HEK293T (cell line): ENCODE measurements around the gene PLA2G7.

Experiments used
- CTCF ChIA-PET: fragments of 350-600 bp; formaldehyde crosslinking; extraction: SDS; loops from one replicate; lab custom pipeline; 2021; ENCODE audit warnings: antibody characterized with exemption, inconsistent platforms; lab: Yijun Ruan, JAX
- POLR2A ChIA-PET: fragments of 350-600 bp; formaldehyde crosslinking; extraction: SDS; loops from one replicate; lab custom pipeline; 2020; ENCODE audit warnings: antibody characterized with exemption, inconsistent platforms; lab: Yijun Ruan, JAX
- DNase-seq: peaks from one replicate; pipeline ENCODE4 v3.0.0; 2012; ENCODE audit warnings: mixed read lengths; ENCODE audit errors: extremely low spot score
- ARNT ChIP-seq: fragments of 450-650 bp; IDR thresholded peaks from 2 replicates; pipeline ENCODE4 v1.6.1; 2017; ENCODE audit warnings: mild to moderate bottlenecking
- BHLHE40 ChIP-seq: fragments of 450-650 bp; IDR thresholded peaks from 2 replicates; pipeline ENCODE4 v1.6.1; 2016; ENCODE audit warnings: mild to moderate bottlenecking, moderate library complexity, borderline replicate concordance
- CTBP1 ChIP-seq: fragments of 450-650 bp; IDR thresholded peaks from 2 replicates; pipeline ENCODE4 v1.6.1; 2016; ENCODE audit warnings: borderline replicate concordance
- ELF4 ChIP-seq: fragments of 450-650 bp; IDR thresholded peaks from 2 replicates; pipeline ENCODE4 v1.6.1; 2017; ENCODE audit warnings: antibody characterized with exemption
- FOXA1 ChIP-seq: fragments of 450-650 bp; IDR thresholded peaks from 2 replicates; pipeline ENCODE4 v1.6.1; 2016; ENCODE audit warnings: mild to moderate bottlenecking
- FOXK2 ChIP-seq: fragments of 450-650 bp; IDR thresholded peaks from 2 replicates; pipeline ENCODE4 v1.6.1; 2016; ENCODE audit warnings: mild to moderate bottlenecking
- FOXM1 ChIP-seq: fragments of 450-650 bp; IDR thresholded peaks from 2 replicates; pipeline ENCODE4 v1.6.1; 2017; ENCODE audit warnings: mild to moderate bottlenecking, borderline replicate concordance
- HDGF ChIP-seq: fragments of 450-650 bp; IDR thresholded peaks from 2 replicates; pipeline ENCODE4 v1.6.1; 2017; ENCODE audit warnings: antibody characterized with exemption, borderline replicate concordance
- L3MBTL2 ChIP-seq: fragments of 450-650 bp; conservative IDR thresholded peaks from 2 replicates; pipeline ENCODE4 v1.6.1; 2016; ENCODE audit warnings: mild to moderate bottlenecking
- LEF1 ChIP-seq: fragments of 450-650 bp; IDR thresholded peaks from 2 replicates; pipeline ENCODE4 v1.6.1; 2017; ENCODE audit warnings: mild to moderate bottlenecking, borderline replicate concordance
- NFRKB ChIP-seq: fragments of 450-650 bp; IDR thresholded peaks from 2 replicates; pipeline ENCODE4 v1.6.1; 2016; ENCODE audit warnings: mild to moderate bottlenecking, moderate library complexity
- SP1 ChIP-seq: fragments of 450-650 bp; IDR thresholded peaks from 2 replicates; pipeline ENCODE4 v1.6.1; 2017
- SUZ12 ChIP-seq: fragments of 450-650 bp; IDR thresholded peaks from 2 replicates; pipeline ENCODE4 v1.6.1; 2016; ENCODE audit warnings: mild to moderate bottlenecking
- TARDBP ChIP-seq: fragments of 450-650 bp; IDR thresholded peaks from 2 replicates; pipeline ENCODE4 v1.6.1; 2016
- ZNF384 ChIP-seq: fragments of 450-650 bp; IDR thresholded peaks from 2 replicates; pipeline ENCODE4 v1.6.1; 2016
- TF ChIP-seq, protein P1 (sequence below): fragments of 450-650 bp; IDR thresholded peaks from 2 replicates; pipeline ENCODE4 v1.6.1; 2016

PLA2G7 gene

DNA sequence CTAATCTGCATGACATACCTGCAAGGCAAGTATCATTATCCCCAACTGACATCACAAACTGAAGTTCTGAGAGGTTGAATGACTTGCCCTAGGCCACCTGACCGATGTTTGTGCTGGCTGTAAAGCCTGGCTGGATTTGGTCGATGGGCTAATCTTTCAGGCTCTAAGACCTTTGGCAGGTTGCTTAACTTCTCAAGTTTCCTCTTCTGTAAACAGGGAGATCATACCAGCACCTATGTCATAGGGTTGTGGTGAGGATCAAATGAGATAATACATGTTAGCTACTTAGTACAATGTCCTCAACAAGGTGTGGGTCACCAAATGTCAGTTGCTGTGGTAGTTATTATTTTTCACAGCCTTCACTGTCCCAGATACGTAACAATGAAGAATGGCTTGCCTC lies 25.8 kb upstream of the PLA2G7 start:
- TF ChIP-seq SP1 (no peak), ZNF384 (no peak), SUZ12 (no peak), BHLHE40 (no peak), HDGF (no peak), TARDBP (no peak), FOXM1 (no peak), ARNT (no peak), FOXA1 (no peak), LEF1 (no peak), ELF4 (no peak), NFRKB (no peak), FOXK2 (no peak), L3MBTL2 (no peak), CTBP1 (no peak)
- TF ChIP-seq, protein P1, sequence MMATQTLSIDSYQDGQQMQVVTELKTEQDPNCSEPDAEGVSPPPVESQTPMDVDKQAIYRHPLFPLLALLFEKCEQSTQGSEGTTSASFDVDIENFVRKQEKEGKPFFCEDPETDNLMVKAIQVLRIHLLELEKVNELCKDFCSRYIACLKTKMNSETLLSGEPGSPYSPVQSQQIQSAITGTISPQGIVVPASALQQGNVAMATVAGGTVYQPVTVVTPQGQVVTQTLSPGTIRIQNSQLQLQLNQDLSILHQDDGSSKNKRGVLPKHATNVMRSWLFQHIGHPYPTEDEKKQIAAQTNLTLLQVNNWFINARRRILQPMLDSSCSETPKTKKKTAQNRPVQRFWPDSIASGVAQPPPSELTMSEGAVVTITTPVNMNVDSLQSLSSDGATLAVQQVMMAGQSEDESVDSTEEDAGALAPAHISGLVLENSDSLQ = no peak
- ChIA-PET CTCF (no interaction called here), POLR2A (no interaction called here)
- no peak for DNase-seq

DNA sequence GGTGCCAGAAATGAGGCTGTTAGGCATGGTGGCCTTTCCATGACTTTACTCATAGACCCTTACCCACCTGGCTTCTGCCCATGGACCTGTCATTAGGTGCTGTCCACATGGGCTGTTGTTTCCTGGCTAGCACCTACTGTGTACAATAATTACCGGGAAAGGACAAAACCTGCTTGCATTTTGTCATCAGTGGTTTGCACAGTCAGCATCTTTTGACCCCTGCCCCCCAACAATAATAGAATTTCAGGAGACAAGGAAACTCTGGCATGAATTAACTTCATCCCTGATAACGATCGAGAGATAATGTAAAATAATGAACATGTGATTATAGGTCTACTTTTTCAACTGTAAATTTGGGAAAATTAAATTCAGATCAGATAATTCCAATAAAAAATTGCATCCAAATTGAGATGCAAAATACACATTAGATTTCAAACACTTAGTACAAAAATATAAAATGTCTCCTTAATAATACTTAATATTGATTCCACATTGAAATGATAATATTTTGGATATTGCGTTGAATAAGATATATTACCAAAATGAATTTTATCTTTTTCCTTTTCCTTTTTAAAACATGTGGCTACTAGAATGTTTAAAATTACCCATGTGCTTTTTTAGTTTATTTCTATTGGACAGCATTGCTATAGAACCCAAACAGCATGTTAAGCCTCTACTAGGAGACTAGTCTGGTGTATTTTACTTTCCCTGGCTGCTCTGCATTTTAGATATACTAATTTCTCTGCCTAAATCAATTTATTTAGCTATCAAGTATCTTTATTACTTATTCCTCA lies 24.0 kb upstream of the PLA2G7 start:
- ChIA-PET POLR2A (no interaction called here), CTCF (no interaction called here)

DNA sequence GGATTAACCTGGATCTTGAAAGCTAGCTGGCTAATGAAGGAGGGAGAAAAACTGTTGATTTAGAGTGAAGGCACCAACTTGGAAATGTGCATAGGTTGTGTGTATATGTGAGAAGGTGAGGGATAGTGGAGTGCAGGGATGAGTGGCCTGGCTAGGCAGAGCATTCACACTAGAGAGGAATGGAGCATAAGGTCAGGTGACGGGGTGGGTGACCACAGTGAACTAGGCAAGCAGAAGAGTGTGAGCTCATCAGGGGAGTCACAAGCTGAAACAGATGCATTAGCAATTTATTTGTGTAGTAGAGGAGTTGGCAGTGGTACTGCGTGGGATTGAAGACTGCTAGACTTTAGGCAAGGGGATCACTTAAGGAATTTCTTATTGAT lies 22.0 kb upstream of the PLA2G7 start:
- CTCF ChIA-PET = no interaction called here
- DNase-seq = no peak
- POLR2A ChIA-PET = interaction anchor here (1.1 kb wide), 1 partner anchor 24 kb away, joined by 4 read pairs; no protein-coding TSS in a partner anchor
- TF ChIP-seq ARNT = no peak

More for the DNA sequence above, 24.0 kb upstream of the PLA2G7 start:
- TF ChIP-seq LEF1 = no peak
- TF ChIP-seq SUZ12 = no peak
- TF ChIP-seq TARDBP = no peak
- no peak for TF ChIP-seq BHLHE40
- no peak for TF ChIP-seq NFRKB
- no peak for TF ChIP-seq FOXK2
- TF ChIP-seq FOXA1 = no peak
- TF ChIP-seq ZNF384 = no peak
- no peak for TF ChIP-seq CTBP1
- no peak for TF ChIP-seq HDGF
- no peak for TF ChIP-seq SP1
- TF ChIP-seq FOXM1 = no peak
- no peak for TF ChIP-seq ARNT
- no peak for TF ChIP-seq ELF4
- TF ChIP-seq, protein P1 = no peak
- no peak for DNase-seq

DNA sequence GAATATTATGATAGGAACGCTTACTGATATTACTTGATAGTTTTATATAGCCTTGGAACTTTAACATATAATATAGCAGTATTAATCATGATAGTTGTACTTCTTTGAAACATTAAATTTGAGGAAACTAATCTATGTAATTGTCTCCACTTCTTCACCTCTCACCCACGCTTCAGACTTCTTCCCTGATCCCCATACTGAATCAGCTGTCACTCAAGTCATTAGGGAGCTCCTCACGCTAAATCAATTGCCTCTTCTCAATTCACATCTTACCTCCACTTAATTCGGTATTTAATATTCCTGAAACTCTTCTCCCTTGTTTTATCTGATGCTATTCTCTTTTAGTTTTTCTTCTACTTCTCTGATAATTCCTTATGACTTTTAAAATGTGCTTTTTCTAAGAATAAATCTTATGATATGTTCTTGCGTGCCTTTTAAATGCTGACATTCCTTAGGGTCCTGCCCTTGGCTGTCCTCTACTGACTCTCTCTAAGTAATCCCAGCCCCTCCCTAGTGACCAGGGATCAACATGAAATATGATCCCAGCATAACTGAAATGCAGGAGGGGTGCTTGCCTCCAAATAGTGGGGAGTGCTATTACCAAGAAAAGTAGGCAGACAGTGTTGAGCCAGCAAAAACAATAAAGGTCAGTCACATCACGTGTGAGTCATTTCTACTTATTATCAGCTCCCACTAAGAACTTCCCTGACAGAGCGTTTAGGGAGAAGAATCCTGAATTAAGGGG lies 21.5 kb upstream of the PLA2G7 start:
- DNase-seq = no peak
- CTCF ChIA-PET = interaction anchor here (0.7 kb wide), 1 partner anchor 19 kb away, joined by 3 read pairs; no protein-coding TSS in a partner anchor
- POLR2A ChIA-PET = interaction anchor here (1.1 kb wide), 1 partner anchor 23 kb away, joined by 4 read pairs; no protein-coding TSS in a partner anchor
- TF ChIP-seq SUZ12 = no peak
- TF ChIP-seq, protein P1 = peak; percentile 89

DNA sequence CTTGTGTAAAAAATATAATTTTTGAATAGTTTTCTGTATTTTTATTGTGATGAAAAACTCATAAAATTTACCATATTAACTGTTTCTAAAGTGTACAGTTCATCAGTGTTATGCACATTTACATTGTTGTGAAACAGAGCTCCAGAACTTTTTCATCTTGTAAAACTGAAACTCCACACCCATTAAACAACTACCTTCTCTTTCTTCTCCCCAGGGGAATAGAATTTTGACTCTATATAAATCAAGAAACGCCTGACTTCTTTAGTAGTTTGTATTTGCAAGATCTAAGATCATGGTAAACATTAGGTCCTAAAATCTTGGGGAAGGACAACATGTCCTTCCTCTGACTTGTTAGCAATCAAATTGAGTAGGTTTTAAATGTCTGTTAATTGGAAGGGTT lies 20.7 kb upstream of the PLA2G7 start:
- POLR2A ChIA-PET = no interaction called here
- CTCF ChIA-PET = interaction anchor here (0.7 kb wide), 1 partner anchor 19 kb away, joined by 3 read pairs; no protein-coding TSS in a partner anchor
- TF ChIP-seq NFRKB = no peak
- TF ChIP-seq ARNT = no peak
- no peak for TF ChIP-seq ELF4
- TF ChIP-seq, protein P1 = peak; percentile 57
- no peak for TF ChIP-seq CTBP1

More for the DNA sequence above, 20.7 kb upstream of the PLA2G7 start:
- no peak for DNase-seq
